Measurements from ENCODE around the gene ACAA2.

Gene ACAA2

GRCh38 chr18:49827996-49828395 is 14.7 kb upstream of the ACAA2 start:
- Histone ChIP-seq H3K4me1 (ENCODE audit: low read depth, poor library complexity, severe bottlenecking) (no peaks in the 10 kb centered on the region), H2AFZ (ENCODE audit: low read depth) (no peak overlapping the region), H4K20me1 (ENCODE audit: insufficient read depth) (no peaks in the 10 kb centered on the region), H3K27me3 (ENCODE audit: insufficient read depth, low read depth) (no peaks in the 10 kb centered on the region), H3K36me3 (ENCODE audit: insufficient read depth) (no peaks in the 10 kb centered on the region), H3K4me3 (IDR thresholded peaks at IDR 0.05; ENCODE audit: insufficient read depth, low read depth, low read length) (no peak overlapping the region), H3K79me2 (ENCODE audit: insufficient read depth, low read depth) (no peaks in the 10 kb centered on the region), H3K9ac (no peak overlapping the region), H3K4me2 (no peak overlapping the region), H3K27ac (no peak overlapping the region)
- no peak for TF ChIP-seq CTCF (conservative IDR thresholded peaks at IDR 0.05; ENCODE audit: low read depth, low read length)

- Histone ChIP-seq H3K4me2 (peak overlapping the region; percentile 30), H3K4me3 (IDR thresholded peaks at IDR 0.05; ENCODE audit: insufficient read depth, low read depth, low read length) (no peak overlapping the region), H3K9ac (no peak overlapping the region)
Observed at GRCh38 chr18:49819823-49820671, 6.7 kb upstream of the ACAA2 start.

GRCh38 chr18:49819071-49819662 is 5.8 kb upstream of the ACAA2 start:
- H3K4me3 ChIP-seq (IDR thresholded peaks at IDR 0.05; ENCODE audit: insufficient read depth, low read depth, low read length), result no peak overlapping the region
- no peaks in the 10 kb centered on the region for H3K27me3 ChIP-seq (ENCODE audit: insufficient read depth, low read depth)
- no peak overlapping the region for H3K27ac ChIP-seq
- H2AFZ ChIP-seq (ENCODE audit: low read depth), result no peak overlapping the region
- H3K9ac ChIP-seq, result no peak overlapping the region
- H3K4me2 ChIP-seq, result peak overlapping the region; percentile 30
- no peaks in the 10 kb centered on the region for H3K79me2 ChIP-seq (ENCODE audit: insufficient read depth, low read depth)
- no peaks in the 10 kb centered on the region for H3K36me3 ChIP-seq (ENCODE audit: insufficient read depth)
- 0 out of 2 replicates have a peak, but pooled peaks cover 3% of the 10 kb centered on the region for H4K20me1 ChIP-seq (ENCODE audit: insufficient read depth)
- no peak for TF ChIP-seq CTCF (conservative IDR thresholded peaks at IDR 0.05; ENCODE audit: low read depth, low read length)
- H3K4me1 ChIP-seq (ENCODE audit: low read depth, poor library complexity, severe bottlenecking), result peaks cover 23% of the 10 kb centered on the region

More at GRCh38 chr18:49819823-49820671, 6.7 kb upstream of the ACAA2 start:
- H4K20me1 ChIP-seq (ENCODE audit: insufficient read depth), result 0 out of 2 replicates have a peak, but pooled peaks cover 3% of the 10 kb centered on the region
- no peak for TF ChIP-seq CTCF (conservative IDR thresholded peaks at IDR 0.05; ENCODE audit: low read depth, low read length)
- H3K27ac ChIP-seq, result peak overlapping the region; percentile 19; the same call in 1 of the 2 replicates
- H3K36me3 ChIP-seq (ENCODE audit: insufficient read depth), result no peaks in the 10 kb centered on the region
- no peak overlapping the region for H2AFZ ChIP-seq (ENCODE audit: low read depth)
- H3K79me2 ChIP-seq (ENCODE audit: insufficient read depth, low read depth), result no peaks in the 10 kb centered on the region
- peaks cover 23% of the 10 kb centered on the region for H3K4me1 ChIP-seq (ENCODE audit: low read depth, poor library complexity, severe bottlenecking)
- H3K27me3 ChIP-seq (ENCODE audit: insufficient read depth, low read depth), result no peaks in the 10 kb centered on the region

GRCh38 chr18:49817947-49818346 is 4.6 kb upstream of the ACAA2 start:
- H3K4me1 ChIP-seq (ENCODE audit: low read depth, poor library complexity, severe bottlenecking), result peaks cover 23% of the 10 kb centered on the region
- H4K20me1 ChIP-seq (ENCODE audit: insufficient read depth), result 0 out of 2 replicates have a peak, but pooled peaks cover 3% of the 10 kb centered on the region
- no peak overlapping the region for H3K9ac ChIP-seq
- H3K36me3 ChIP-seq (ENCODE audit: insufficient read depth), result no peaks in the 10 kb centered on the region
- no peak overlapping the region for H3K4me2 ChIP-seq
- H3K4me3 ChIP-seq (IDR thresholded peaks at IDR 0.05; ENCODE audit: insufficient read depth, low read depth, low read length), result no peak overlapping the region
- H2AFZ ChIP-seq (ENCODE audit: low read depth), result no peak overlapping the region
- TF ChIP-seq CTCF (conservative IDR thresholded peaks at IDR 0.05; ENCODE audit: low read depth, low read length), result no peak
- no peaks in the 10 kb centered on the region for H3K27me3 ChIP-seq (ENCODE audit: insufficient read depth, low read depth)
- no peak overlapping the region for H3K27ac ChIP-seq
- H3K79me2 ChIP-seq (ENCODE audit: insufficient read depth, low read depth), result no peaks in the 10 kb centered on the region; the same call in 1 of the 2 replicates

Data from KMS-11 (cell line).